ENCODE measurements around the gene HS3ST3A1.

HS3ST3A1 gene

DNA sequence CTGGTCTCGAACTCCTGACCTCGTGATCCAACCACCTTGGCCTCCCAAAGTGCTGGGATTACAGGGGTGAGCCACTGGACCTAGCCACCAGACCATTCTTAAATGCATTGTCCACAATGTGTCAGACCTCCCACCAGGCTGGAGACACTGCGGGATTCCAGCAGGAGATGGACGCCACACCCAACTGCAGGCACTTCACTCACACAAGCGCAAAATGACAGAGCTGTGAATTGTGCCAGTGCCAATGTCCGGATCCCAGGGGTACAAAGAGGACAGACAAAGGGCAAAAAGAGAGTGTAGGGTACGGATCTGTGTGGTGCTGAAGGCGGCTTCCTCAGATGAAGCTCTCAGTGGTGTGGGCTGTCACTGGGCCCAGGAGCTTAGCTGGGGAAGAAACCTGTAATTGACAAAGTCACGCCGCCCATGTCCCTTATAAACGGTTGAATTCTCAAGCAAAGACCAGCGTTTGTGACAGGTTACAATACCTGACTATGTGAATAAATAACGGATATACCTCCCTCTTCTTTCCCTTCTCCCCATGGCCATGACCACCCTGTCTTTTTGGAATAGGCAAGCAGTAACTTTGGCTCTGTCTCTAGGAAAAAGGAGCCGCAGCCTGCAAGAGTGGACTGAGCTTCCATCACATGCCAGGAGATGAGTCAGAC lies 40.0 kb downstream of the HS3ST3A1 start:
- TF ChIP-seq, protein P1, sequence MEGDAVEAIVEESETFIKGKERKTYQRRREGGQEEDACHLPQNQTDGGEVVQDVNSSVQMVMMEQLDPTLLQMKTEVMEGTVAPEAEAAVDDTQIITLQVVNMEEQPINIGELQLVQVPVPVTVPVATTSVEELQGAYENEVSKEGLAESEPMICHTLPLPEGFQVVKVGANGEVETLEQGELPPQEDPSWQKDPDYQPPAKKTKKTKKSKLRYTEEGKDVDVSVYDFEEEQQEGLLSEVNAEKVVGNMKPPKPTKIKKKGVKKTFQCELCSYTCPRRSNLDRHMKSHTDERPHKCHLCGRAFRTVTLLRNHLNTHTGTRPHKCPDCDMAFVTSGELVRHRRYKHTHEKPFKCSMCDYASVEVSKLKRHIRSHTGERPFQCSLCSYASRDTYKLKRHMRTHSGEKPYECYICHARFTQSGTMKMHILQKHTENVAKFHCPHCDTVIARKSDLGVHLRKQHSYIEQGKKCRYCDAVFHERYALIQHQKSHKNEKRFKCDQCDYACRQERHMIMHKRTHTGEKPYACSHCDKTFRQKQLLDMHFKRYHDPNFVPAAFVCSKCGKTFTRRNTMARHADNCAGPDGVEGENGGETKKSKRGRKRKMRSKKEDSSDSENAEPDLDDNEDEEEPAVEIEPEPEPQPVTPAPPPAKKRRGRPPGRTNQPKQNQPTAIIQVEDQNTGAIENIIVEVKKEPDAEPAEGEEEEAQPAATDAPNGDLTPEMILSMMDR (IDR thresholded peaks at IDR 0.05; ENCODE audit: low read length): no peak
- TF ChIP-seq EZH2phosphoT487 (IDR thresholded peaks at IDR 0.05; ENCODE audit: low read length): no peak
- no peak for TF ChIP-seq EZH2 (optimal IDR thresholded peaks at IDR 0.05; ENCODE audit: low read depth, low read length)
- H3K36me3 ChIP-seq (replicated peaks; ENCODE audit: insufficient read depth, low read length): no peaks in the 10 kb centered on the region
- no peaks in the 10 kb centered on the region; the same call in 1 of the 2 replicates for H3K9me3 ChIP-seq (replicated peaks; ENCODE audit: insufficient read depth, low read length)
- no peak overlapping the region for H3K27ac ChIP-seq (ENCODE audit: low read length)
- no peaks in the 10 kb centered on the region for H3K79me2 ChIP-seq (ENCODE audit: low read length)
- no peaks in the 10 kb centered on the region for H4K20me1 ChIP-seq (ENCODE audit: insufficient read depth, low read length)
- H3K4me2 ChIP-seq (ENCODE audit: low read depth, low read length): no peak overlapping the region
- H3K9ac ChIP-seq (ENCODE audit: low read length): no peak overlapping the region
- H3K27me3 ChIP-seq (replicated peaks; ENCODE audit: insufficient read depth, low read length): no peaks in the 10 kb centered on the region
- H2AFZ ChIP-seq (ENCODE audit: low read length): no peak overlapping the region
- H3K4me3 ChIP-seq (ENCODE audit: low read length): no peak overlapping the region
- no peaks in the 10 kb centered on the region for H3K4me1 ChIP-seq (ENCODE audit: low read length)
- no peaks in the 10 kb centered on the region for H3F3A ChIP-seq (ENCODE audit: insufficient read depth, low read length)
- no peaks in the 10 kb centered on the region for H3K9me2 ChIP-seq (replicated peaks; ENCODE audit: insufficient read depth, low read length)
- DNase-seq: no peak

DNA sequence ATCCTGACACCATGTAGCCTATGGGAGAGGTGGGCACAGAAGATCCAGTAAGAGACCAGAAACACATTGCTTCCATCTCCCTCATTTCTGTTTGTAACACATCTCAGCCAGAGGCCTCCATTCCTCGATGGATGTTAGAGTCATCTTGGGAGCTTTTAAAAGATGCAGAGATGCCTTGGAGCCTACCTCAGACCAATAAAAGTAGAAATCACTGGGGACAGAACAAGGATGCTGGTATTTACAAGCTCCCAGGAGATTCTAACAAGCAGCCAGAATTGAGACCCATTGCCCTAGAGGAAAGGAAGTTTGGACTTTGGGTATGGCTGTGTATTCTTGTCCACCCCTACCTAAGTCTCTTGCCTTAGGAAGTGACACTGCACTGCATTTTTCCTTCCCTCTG lies 40.8 kb downstream of the HS3ST3A1 start:
- no peak overlapping the region for H2AFZ ChIP-seq (ENCODE audit: low read length)
- H3K9me3 ChIP-seq (replicated peaks; ENCODE audit: insufficient read depth, low read length): no peaks in the 10 kb centered on the region; the same call in 1 of the 2 replicates
- TF ChIP-seq, protein P1 (IDR thresholded peaks at IDR 0.05; ENCODE audit: low read length): no peak
- TF ChIP-seq EZH2 (optimal IDR thresholded peaks at IDR 0.05; ENCODE audit: low read depth, low read length) (no peak), EZH2phosphoT487 (IDR thresholded peaks at IDR 0.05; ENCODE audit: low read length) (no peak)
- no peaks in the 10 kb centered on the region for H3K36me3 ChIP-seq (replicated peaks; ENCODE audit: insufficient read depth, low read length)
- no peaks in the 10 kb centered on the region for H3K9me2 ChIP-seq (replicated peaks; ENCODE audit: insufficient read depth, low read length)
- H3K9ac ChIP-seq (ENCODE audit: low read length): no peak overlapping the region
- no peaks in the 10 kb centered on the region for H3K27me3 ChIP-seq (replicated peaks; ENCODE audit: insufficient read depth, low read length)
- H3K4me2 ChIP-seq (ENCODE audit: low read depth, low read length): no peak overlapping the region
- H3K27ac ChIP-seq (ENCODE audit: low read length): no peak overlapping the region
- H3K4me1 ChIP-seq (ENCODE audit: low read length): no peaks in the 10 kb centered on the region
- DNase-seq: no peak
- H3F3A ChIP-seq (ENCODE audit: insufficient read depth, low read length): no peaks in the 10 kb centered on the region
- H3K79me2 ChIP-seq (ENCODE audit: low read length): no peaks in the 10 kb centered on the region
- no peak overlapping the region for H3K4me3 ChIP-seq (ENCODE audit: low read length)
- H4K20me1 ChIP-seq (ENCODE audit: insufficient read depth, low read length): no peaks in the 10 kb centered on the region

DNA sequence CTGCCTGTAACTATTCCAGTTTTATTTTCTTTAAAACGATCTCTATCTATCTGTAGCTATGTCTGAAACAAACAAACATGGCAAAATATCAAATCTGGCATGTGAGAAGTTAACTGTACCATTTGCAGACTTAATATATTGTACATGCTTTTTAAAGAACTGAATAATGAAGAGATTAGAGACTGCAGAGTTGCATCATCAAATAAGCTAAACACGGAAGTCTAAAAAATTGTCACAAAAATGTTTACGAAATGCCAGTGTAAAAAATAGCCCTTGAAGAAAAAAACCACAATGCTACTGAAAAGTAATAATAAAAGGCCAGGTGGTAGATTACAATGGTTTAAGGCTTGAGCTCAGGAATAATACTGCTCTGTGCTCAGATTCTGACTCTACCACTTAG lies 43.1 kb downstream of the HS3ST3A1 start:
- H3K27ac ChIP-seq (ENCODE audit: low read length): no peak overlapping the region
- no peaks in the 10 kb centered on the region for H3K36me3 ChIP-seq (replicated peaks; ENCODE audit: insufficient read depth, low read length)
- no peaks in the 10 kb centered on the region; the same call in 1 of the 2 replicates for H3K9me3 ChIP-seq (replicated peaks; ENCODE audit: insufficient read depth, low read length)
- DNase-seq: no peak
- no peak overlapping the region for H3K9ac ChIP-seq (ENCODE audit: low read length)
- no peaks in the 10 kb centered on the region for H3K79me2 ChIP-seq (ENCODE audit: low read length)
- H3F3A ChIP-seq (ENCODE audit: insufficient read depth, low read length): no peaks in the 10 kb centered on the region
- no peak overlapping the region for H2AFZ ChIP-seq (ENCODE audit: low read length)
- H3K4me1 ChIP-seq (ENCODE audit: low read length): no peaks in the 10 kb centered on the region
- no peaks in the 10 kb centered on the region for H3K9me2 ChIP-seq (replicated peaks; ENCODE audit: insufficient read depth, low read length)
- H3K4me3 ChIP-seq (ENCODE audit: low read length): no peak overlapping the region
- no peaks in the 10 kb centered on the region for H3K27me3 ChIP-seq (replicated peaks; ENCODE audit: insufficient read depth, low read length)
- no peak for TF ChIP-seq EZH2phosphoT487 (IDR thresholded peaks at IDR 0.05; ENCODE audit: low read length)
- no peaks in the 10 kb centered on the region for H4K20me1 ChIP-seq (ENCODE audit: insufficient read depth, low read length)
- H3K4me2 ChIP-seq (ENCODE audit: low read depth, low read length): no peak overlapping the region

DNA sequence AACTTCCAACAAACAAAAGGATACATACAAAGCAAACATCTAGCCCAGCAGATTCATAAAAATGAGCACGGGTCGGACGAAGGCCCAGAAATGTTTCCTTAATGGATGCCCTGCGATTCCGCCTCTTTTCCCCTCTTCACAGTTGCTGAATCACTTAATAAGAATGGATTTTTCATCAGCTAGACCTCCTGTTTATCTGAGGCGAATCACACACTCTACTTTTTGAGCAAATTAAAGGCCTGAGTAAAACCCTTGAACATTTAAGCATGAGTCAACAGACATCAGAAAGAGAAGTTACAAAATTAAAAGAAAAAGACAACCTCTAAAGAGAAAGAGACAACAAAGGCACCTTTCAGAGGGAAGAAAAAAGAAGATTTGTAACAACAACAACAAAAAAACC lies 44.7 kb downstream of the HS3ST3A1 start:
- H3F3A ChIP-seq (ENCODE audit: insufficient read depth, low read length): no peaks in the 10 kb centered on the region
- no peaks in the 10 kb centered on the region; the same call in 1 of the 2 replicates for H3K9me3 ChIP-seq (replicated peaks; ENCODE audit: insufficient read depth, low read length)
- no peak for DNase-seq
- H3K27me3 ChIP-seq (replicated peaks; ENCODE audit: insufficient read depth, low read length): no peaks in the 10 kb centered on the region
- H3K79me2 ChIP-seq (ENCODE audit: low read length): no peaks in the 10 kb centered on the region
- H3K9ac ChIP-seq (ENCODE audit: low read length): no peak overlapping the region
- H4K20me1 ChIP-seq (ENCODE audit: insufficient read depth, low read length): no peaks in the 10 kb centered on the region
- H3K4me3 ChIP-seq (ENCODE audit: low read length): no peak overlapping the region
- no peak overlapping the region for H3K4me2 ChIP-seq (ENCODE audit: low read depth, low read length)
- no peaks in the 10 kb centered on the region for H3K36me3 ChIP-seq (replicated peaks; ENCODE audit: insufficient read depth, low read length)
- TF ChIP-seq EZH2 (optimal IDR thresholded peaks at IDR 0.05; ENCODE audit: low read depth, low read length): no peak
- TF ChIP-seq, protein P1 (IDR thresholded peaks at IDR 0.05; ENCODE audit: low read length): no peak
- TF ChIP-seq EZH2phosphoT487 (IDR thresholded peaks at IDR 0.05; ENCODE audit: low read length): no peak
- H3K27ac ChIP-seq (ENCODE audit: low read length): no peak overlapping the region
- no peak overlapping the region for H2AFZ ChIP-seq (ENCODE audit: low read length)
- no peaks in the 10 kb centered on the region for H3K4me1 ChIP-seq (ENCODE audit: low read length)
- no peaks in the 10 kb centered on the region for H3K9me2 ChIP-seq (replicated peaks; ENCODE audit: insufficient read depth, low read length)
